NCI-H1417 treated with DMSO at 0.1 percent for 48 hours (cell line): ENCODE results near the gene TATDN2.
"Not testable (repeated sequence)": the region's sequence is repeated elsewhere in the genome, so short reads cannot be mapped to it uniquely, and the experiment has no call there.

ENCODE experiments used
- DNase-seq: peaks from one replicate; lab custom pipeline; 2025; lab: John Stamatoyannopoulos, UW

TATDN2 gene

GRCh38 chr3:10234526-10235230 is 13.6 kb upstream of the TATDN2 start:
- DNase-seq, result no peak

GRCh38 chr3:10235551-10235950 is 12.7 kb upstream of the TATDN2 start:
- no peak for DNase-seq

- no peak for DNase-seq
These were observed 9.7 kb upstream of the TATDN2 start for GRCh38 chr3:10238345-10239183.

GRCh38 chr3:10240799-10241198 is 7.5 kb upstream of the TATDN2 start:
- DNase-seq, result no peak

GRCh38 chr3:10242182-10243065 is 5.8 kb upstream of the TATDN2 start:
- no peak for DNase-seq

GRCh38 chr3:10244009-10244408 is 4.2 kb upstream of the TATDN2 start:
- DNase-seq, result no peak

GRCh38 chr3:10245081-10245712 is 3.1 kb upstream of the TATDN2 start:
- DNase-seq, result no peak

GRCh38 chr3:10247679-10248183 is 528 bp upstream of the TATDN2 start:
- no peak for DNase-seq

- DNase-seq, result no peak
These were observed 907 bp downstream of the TATDN2 start for GRCh38 chr3:10248984-10249748.

- no peak for DNase-seq
These were observed 1.6 kb downstream of the TATDN2 start for GRCh38 chr3:10249833-10250232.

- no peak for DNase-seq
These were observed 2.7 kb downstream of the TATDN2 start for GRCh38 chr3:10251006-10251405.

GRCh38 chr3:10253731-10254130 is 5.5 kb downstream of the TATDN2 start:
- DNase-seq, result no peak

- DNase-seq, result no peak
These were observed 7.6 kb downstream of the TATDN2 start for GRCh38 chr3:10255835-10256234.

- DNase-seq, result no peak
These were observed 10.8 kb downstream of the TATDN2 start for GRCh38 chr3:10259036-10259435.

GRCh38 chr3:10259798-10260197 is 11.5 kb downstream of the TATDN2 start:
- DNase-seq, result no peak

- no peak for DNase-seq
These were observed 12.0 kb downstream of the TATDN2 start for GRCh38 chr3:10260211-10260701.

GRCh38 chr3:10262027-10262426 is 13.8 kb downstream of the TATDN2 start:
- no peak for DNase-seq

- DNase-seq, result no peak
These were observed 15.5 kb downstream of the TATDN2 start for GRCh38 chr3:10263646-10264363.

- no peak for DNase-seq
These were observed 17.6 kb downstream of the TATDN2 start for GRCh38 chr3:10265833-10266232.

GRCh38 chr3:10266936-10267335 is 18.7 kb downstream of the TATDN2 start:
- not testable (repeated sequence) for DNase-seq
